Activated naive CD4-positive, alpha-beta T cell (primary cell): ENCODE measurements around the gene MGST3.
"Not testable (repeated sequence)": the region's sequence is repeated elsewhere in the genome, so short reads cannot be mapped to it uniquely, and the experiment has no call there.

Experiments
- DNase-seq, 4 experiments: peaks; one replicate each; lab custom pipeline; 2025; lab: John Stamatoyannopoulos, UW

MGST3 gene

DNA sequence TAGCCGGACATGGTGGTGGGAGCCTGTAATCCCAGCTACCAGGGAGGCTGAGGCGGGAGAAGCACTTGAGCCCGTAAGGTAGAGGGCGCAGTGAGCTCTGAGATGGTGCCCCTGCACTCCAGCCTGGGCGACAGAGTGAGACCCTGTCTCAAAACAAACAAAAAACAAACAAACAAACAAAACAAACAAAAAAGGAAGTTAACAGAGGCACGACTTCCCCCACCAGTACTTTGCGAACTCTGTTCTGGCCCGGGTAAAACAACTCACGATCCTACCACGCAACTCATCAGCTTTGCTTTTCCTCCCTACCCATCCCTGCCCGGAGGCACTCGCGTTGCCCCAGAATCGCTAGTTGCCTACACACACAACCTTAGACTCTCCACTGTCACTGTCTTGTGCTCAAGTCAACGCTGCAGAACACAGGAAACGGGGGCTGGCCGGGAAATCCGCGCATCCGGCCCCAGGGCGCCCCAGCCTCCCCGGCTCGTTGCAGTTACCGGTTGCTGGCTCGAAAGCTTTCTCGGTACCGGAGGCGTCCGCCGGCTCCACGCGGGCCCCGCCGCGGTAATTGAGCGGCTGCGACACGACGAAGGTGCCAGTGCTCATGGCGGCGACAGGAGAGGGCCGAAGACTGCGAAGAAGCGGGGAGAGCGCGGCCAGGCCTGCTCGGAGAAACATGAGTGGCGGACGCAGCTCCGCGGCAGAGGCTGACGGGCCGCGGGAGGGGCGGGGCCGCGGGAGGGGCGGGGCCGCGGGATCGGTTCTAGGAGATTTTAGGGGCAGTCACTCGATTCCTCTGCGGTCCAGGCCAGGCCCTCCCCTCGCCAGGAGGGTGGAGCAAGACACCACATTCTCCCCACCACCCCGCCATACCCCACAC lies 67.1 kb downstream of the MGST3 start, which contains the start of gene ALDH9A1:
ALDH9A1 (minus strand) TSS at position 682 of the 880 bp plus-strand sequence; CDS start at position 678, 4 bp downstream.
- DNase-seq, result peak; percentile 60 to 77 (median 68)

DNA sequence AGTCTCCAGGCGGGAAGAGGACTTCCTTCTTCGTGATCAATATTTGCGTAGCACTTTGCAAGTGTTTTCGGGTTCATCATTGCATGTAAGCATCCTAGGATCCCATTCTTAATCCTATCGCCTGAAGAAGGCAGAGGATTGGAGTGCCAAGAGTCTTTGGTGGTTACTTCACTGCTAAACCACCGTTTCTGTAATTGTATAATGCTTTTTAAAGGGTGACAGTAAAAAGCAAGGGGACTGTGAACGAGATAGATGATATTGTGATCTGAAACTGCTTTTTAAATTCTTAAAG lies 67.7 kb downstream of the MGST3 start:
- no peak for DNase-seq

DNA sequence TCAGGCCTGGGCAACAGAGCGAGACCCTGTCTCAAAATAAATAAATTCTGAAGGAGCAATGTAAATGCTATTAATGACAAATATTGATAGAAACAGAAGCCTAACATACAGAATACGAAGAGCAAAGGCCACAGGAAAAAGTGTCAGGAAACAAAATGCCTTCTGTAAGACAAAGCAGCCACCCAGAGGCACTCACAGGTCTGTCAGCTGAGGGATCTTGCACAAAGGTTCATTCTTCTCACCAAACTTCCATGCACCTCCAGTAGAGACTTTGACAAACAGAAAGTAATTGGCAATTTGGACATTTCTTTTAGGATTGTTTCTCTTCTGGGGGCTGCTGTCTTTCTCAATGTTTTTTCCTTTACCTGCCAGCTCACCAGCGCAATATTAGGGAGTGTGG lies 68.5 kb downstream of the MGST3 start:
- no peak for DNase-seq

DNA sequence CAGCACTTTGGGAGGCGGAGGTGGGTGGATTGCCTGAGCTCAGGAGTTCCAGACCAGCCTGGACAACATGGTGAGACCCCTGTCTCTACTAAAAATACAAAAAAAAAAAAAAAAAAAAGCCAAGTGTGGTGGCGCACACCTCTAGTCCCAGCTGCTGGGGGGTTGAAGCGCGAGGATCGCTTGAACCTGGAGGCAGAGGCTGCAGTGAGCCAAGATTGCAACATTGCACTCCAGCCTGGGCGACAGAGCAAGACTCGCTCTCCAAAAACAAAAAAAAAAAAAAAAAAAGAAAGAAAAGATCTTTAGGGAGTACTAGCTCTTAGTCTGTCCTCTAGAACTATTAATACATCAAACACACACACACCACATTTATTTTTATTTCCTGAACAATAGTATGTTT lies 70.9 kb downstream of the MGST3 start:
- DNase-seq, result not testable (repeated sequence)

DNA sequence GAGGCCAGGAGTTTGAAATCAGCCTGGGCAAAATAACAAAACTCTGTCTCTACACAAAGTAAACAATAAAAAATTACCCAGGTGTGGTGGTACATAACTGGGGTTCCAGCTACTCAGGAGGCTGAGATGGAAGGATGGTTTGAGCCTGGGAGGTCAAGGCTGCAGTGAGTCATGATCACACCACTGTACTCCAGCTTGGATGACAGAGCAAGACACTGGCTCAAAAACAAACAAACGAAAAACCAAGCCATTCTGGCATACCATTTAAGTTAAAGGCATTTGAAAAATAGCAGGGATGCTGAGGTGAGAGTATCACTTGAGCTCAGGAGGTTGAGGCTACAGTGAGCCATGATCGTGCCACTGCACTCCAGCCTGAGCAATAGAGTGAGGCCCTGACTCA lies 72.6 kb downstream of the MGST3 start:
- DNase-seq, result no peak
